Gastroesophageal sphincter (tissue), 3 donors: ENCODE measurements around the gene ARFGEF3.

Experiments
- CTCF ChIP-seq, 4 experiments: fragments of 200-600 bp in 2 of 4; fragments of 450-650 bp in 2 of 4; sonication (generic) in 1 of 4; IDR thresholded peaks; one replicate each; pipeline ENCODE4 v1.5.1; 2017 to 2019; ENCODE audit warnings: antibody characterized with exemption in 4 of 4, mild to moderate bottlenecking in 2 of 4, moderate library complexity in 2 of 4
- EP300 ChIP-seq: sonication (generic); formaldehyde crosslinking; IDR thresholded peaks from one replicate; pipeline ENCODE4 v1.6.1; 2017; ENCODE audit warnings: antibody characterized with exemption, mild to moderate bottlenecking
- POLR2A ChIP-seq, 2 donors: fragments of 450-650 bp; IDR thresholded peaks; one replicate each; pipeline ENCODE4 v1.6.1; 2017; ENCODE audit warnings: antibody characterized with exemption in 2 of 2, mild to moderate bottlenecking in 2 of 2, moderate library complexity in 1 of 2
- POLR2AphosphoS5 ChIP-seq: sonication (generic); formaldehyde crosslinking; IDR thresholded peaks from one replicate; pipeline ENCODE4 v1.6.1; 2017; ENCODE audit warnings: antibody characterized with exemption

GRCh38 chr6:138377042-138377441 lies 215.3 kb downstream of the ARFGEF3 start:
- TF ChIP-seq EP300 (no peak), CTCF (IDR thresholded peaks at IDR 0.05) (no peak), POLR2AphosphoS5 (no peak), POLR2A (IDR thresholded peaks at IDR 0.05) (no peak)
